Medulla oblongata (tissue), 1 donor: ENCODE results near the gene EID3.
"Not testable (repeated sequence)": the region's sequence is repeated elsewhere in the genome, so short reads cannot be mapped to it uniquely, and the experiment has no call there.

Experiments used
- DNase-seq: peaks from one replicate; pipeline ENCODE4 v3.0.0-alpha.2; 2015; ENCODE audit errors: extremely low spot score

The EID3 gene

DNA sequence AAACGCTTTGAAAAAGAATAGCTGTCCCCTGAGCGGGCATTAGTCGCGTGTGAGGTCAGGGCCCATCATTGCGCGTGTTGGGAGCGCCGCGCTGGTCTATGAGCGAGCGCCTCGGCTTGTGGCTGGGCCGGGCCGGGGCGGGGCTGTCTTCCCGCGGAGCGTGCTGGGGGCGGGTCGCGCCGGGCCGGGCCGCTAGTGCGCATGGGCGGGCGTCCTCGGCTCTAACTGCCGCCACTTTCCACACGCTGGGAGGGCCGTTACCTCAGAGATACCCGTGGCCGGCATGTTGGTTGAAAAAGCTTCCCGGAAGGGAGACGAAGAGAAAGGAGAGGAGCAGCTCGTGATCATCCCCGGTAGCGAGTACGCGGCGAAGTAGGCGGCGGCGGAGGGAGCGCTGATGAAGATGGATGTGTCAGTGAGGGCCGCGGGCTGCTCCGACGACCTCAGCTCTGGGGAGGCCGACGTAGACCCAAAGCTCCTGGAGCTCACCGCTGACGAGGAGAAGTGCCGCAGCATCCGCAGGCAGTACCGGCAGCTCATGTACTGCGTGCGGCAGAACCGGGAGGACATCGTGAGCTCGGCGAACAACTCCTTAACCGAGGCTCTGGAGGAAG lies at the start of gene EID3:
EID3 (plus strand) TSS at position 202 of the 614 bp plus-strand sequence; CDS start at position 398, 196 bp downstream.
- DNase-seq = peak; percentile 84

DNA sequence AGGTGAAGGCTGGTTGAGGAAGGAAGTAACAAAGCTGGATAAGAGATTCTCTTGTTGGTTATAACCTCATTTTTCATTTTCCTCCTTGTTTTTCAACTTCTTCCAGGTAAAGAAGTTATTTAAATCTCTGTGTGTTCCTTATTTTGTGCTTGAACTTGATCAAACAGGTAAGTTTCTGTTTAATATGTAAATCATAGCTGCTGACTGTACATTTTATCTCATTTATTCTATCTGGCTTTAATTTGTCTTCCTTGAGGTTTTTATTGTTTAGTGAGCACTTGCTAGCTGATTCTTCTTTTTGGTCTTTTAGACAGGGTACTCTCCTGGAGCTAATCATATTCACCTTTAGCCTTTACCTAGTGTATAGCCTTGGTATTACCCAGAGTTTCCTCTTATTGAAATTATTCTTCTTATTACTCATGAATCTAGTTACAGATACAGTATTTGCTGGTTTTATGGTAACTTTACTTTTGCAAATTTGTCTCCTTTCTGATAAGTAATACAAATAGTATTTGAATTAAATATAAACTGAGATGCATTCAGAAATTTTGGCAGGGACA lies 45.5 kb upstream of the EID3 start:
- DNase-seq = no peak

DNA sequence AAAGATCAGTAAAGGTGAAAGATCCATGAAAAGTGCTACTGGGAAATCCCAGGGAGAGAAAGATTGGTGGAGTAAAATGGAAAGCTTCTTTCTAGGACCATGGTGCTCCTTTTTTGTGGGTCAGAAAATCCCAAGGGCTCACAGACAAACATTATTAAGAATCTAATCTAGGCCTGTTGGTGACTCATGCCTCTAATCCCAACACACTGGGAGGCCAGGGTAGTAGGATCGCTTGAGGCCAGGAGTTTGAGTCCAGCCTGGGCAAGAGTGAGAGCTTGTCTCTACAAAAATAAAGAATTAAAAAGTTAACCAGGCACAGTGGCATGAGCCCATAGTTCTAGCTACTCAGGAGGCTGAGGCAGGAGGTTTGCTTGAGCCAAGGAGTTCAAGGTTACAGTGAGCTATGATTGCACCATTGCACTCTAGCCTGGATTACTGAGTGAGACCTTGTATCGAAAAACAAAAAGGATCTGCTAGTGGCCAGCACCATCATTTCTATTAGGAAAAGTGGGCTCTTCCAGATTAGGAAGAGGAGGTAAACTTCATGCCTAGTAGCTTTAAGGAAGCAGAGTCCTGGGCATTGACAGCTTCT lies 45.0 kb upstream of the EID3 start:
- DNase-seq = no peak

- DNase-seq = no peak
These were observed 40.5 kb upstream of the EID3 start for GRCh38 chr12:104263026-104263425.

DNA sequence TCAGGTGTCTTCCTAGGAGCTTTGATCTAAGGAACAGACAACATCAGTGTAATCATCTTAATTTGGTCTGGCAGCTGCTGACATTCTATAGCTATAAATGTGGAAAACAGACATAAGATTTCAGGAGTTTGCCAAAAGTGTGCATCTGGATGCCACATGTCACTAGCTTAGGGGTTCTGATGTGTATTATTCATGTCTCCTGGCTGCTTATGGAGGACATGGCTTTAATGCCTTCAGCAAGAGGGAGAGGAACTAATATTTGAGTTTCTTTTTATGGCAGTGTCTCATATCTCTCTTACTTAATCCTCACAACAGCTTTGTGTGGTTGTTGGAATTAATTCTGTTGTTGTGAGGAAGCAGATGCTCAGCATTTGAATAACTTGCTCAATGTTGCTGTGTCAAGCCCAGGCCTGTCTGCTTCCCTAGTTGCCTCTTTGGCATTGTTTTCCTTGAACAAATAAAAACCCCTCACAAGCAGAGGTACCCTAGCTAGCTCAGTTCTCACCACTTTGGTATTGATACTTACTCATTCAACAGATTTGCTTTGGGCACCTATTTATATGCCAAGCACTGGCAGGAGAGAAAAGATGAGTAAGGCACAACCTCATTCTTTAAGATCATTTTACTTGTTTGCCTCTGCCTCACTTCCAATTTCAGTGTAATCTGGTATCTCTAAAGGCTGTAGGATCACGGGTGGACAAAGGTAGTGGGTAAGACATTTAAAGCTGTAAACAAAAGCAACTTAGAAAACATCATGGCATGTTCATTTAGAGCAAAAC lies 39.8 kb upstream of the EID3 start:
- no peak for DNase-seq

GRCh38 chr12:104265436-104265835 lies 38.1 kb upstream of the EID3 start:
- DNase-seq = not testable (repeated sequence)

GRCh38 chr12:104272938-104273337 lies 30.6 kb upstream of the EID3 start:
- DNase-seq = no peak

GRCh38 chr12:104273503-104273902 lies 30.0 kb upstream of the EID3 start:
- DNase-seq = no peak

DNA sequence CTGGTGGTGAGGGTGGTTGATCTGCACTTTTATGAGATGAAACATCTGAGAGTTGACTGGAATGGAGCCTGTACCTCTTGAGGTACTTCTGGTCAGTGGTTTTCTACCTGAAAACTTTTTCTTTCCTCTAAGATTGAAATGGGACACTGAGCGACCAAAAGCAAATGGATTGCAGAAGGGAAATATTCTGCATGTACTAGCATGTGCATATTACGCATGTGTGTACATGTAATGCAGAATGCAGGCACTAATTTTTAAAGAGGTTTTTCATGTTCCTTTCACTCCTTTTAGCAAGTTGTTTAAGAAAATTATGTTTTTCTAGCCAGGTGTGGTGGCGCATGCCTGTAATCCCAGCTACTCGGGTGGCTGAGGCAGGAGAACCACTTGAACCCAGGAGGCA lies 28.7 kb upstream of the EID3 start:
- DNase-seq = no peak

GRCh38 chr12:104275689-104276088 lies 27.9 kb upstream of the EID3 start:
- DNase-seq = no peak

GRCh38 chr12:104276273-104277131 lies 27.0 kb upstream of the EID3 start:
- DNase-seq = no peak

GRCh38 chr12:104279164-104279563 lies 24.4 kb upstream of the EID3 start:
- DNase-seq = no peak

DNA sequence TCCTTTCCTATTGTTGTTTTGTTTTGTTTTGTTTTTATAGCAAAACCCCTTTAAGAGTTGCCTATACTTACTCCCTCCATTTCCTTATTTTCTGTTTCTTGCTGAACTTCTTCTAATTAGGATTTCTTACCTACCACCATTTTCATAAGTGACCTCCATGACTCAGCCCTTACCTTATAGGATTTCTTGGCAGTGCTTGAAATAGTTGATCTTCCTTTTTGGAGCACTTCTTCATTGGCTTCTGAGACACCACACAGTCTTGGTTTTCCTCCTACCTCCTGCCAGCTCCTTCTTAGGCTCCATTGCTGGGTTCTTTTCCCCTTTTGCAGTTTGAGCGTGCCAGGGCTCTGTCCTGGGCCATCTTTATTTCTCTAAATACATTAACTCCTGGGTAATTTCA lies 23.4 kb upstream of the EID3 start:
- no peak for DNase-seq

DNA sequence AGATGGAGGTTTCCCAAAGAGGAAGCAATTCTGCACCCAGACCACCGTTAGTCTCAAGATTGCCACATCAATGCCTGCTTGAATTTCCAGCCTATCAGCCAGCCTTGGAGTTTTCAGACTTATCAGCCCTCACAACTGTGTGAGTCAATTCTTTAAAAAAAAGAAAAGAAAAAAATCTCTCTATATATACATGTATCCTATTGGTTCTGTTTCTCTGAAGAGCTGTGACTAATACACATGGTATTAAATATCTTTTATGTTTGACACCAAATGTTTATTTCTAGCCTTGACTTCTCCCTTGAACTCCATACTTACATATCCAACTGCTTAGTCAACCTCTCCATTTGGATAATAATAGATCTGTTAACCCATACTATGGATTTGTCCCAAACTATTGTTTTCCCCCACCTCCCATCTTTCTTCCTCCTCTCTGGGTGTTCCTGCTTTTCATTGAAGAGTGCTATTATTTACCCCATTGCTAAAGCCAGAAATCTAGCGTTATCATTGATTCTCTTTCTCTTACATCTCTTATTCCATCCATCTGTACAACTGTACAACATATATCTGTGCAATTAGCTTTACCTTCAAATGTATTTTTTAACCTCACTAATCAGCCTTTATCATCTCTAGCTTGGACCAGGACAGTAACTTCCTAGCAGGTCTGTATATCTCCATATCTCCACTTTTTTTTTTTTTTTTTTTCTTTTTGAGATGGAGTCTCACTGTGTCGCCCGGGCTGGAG lies 22.7 kb upstream of the EID3 start:
- no peak for DNase-seq

DNA sequence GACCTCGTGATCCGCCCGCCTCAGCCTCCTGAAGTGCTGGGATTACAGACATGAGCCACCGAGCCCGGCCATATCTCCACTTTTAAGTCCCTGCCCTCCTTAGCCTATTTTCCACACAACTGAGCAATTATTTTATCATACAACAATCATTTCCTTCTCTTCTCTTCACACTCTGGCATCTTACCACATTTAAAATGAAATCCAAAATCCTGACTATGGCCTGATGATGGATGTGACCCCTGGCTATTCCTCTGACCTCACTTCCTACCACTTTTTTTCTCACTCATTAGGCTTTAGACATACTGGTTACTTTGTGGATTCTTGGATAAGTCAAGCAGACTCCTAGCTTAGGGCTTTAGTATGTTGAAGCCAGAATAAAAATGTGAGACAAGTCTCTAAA lies 21.9 kb upstream of the EID3 start:
- no peak for DNase-seq

DNA sequence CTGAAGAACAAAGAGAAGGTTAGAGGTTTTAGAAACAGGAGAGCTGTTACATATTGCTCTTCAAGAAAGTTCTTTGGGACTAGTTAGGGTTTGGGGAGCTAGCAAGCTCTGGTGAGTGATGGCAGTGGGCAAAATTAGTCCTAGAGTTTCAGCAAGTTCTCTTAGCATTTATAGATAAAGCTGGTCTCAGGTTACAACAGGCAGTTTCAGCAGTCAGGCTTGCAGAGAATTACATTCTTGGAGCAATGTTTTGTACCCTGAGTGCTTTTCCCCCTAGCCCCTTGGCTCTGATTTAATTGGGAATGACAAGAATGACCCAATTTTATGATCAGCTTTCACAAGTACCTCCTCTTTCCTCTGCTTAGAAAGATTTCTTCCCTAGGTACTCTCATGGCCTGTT lies 21.4 kb upstream of the EID3 start:
- no peak for DNase-seq

- no peak for DNase-seq
These were observed 17.6 kb upstream of the EID3 start for GRCh38 chr12:104285740-104286515.

- DNase-seq = peak; percentile 96
These were observed 16.7 kb upstream of the EID3 start for GRCh38 chr12:104286516-104287482.

DNA sequence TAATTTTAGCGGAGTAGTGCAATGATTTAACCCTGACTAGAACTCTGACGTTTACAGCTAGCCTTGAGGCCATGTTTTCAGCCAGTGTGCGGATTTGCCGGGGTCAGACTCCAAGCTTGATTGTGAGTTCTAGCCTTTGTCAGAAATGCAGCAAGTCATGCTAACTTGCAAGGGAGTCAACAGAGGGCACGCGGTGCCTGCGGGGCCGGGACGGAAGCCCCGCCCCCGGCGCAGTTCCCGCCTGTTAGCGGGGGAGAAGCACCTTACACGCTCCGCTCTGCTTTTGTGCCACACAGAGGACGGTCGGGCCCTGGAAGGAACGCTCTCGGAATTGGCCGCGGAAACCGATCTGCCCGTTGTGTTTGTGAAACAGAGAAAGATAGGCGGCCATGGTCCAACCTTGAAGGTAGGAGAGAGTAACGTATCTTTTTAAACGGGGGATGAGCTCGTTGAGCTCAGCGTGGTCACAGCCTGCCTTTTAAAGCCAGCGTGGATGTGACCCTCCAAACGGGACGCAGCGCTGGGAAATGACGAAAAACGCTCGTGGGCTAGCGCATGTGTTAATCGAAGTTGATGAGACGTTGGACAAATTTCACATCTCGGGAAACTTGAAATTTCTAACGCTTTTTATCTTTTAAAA lies 14.8 kb upstream of the EID3 start:
- DNase-seq = peak; percentile 90
